ENCODE measurements around the gene METTL6. TPM values are rescaled to one million over a fixed set of nuclear protein-coding genes. Genes with fewer than 3 reads are reported as not detected.
"Not testable (repeated sequence)": the region's sequence is repeated elsewhere in the genome, so short reads cannot be mapped to it uniquely, and the experiment has no call there.

Gene METTL6
- total RNA-seq, 1 experiment from 2014 or later: 23.2 TPM

DNA sequence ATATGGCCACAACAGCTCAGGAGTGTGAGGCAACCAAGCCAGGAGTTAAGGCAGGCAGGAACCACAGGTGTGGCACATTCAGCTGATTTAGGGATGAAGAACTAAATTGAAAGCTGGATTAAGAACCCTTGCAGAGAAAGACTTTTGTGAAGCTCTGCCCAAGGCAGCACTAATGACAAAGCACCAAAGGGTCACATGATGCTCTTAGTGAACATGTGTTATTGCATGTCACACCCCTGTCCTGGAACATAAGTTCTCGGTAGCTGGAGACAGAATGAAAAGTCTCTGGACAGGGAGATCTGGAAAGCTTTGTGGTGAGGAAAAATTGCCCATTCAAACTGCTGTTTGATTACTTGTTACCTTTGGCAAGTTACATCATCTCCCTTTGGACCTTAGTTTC is 3.3 kb upstream of the METTL6 start:
- peaks cover 36% of the 10 kb centered on the region; the same call in 1 of the 2 replicates for H3K36me3 ChIP-seq (ENCODE audit: insufficient read depth, low read length)
- H3K9me2 ChIP-seq (replicated peaks; ENCODE audit: insufficient read depth, low read length): no peaks in the 10 kb centered on the region; the same call in 1 of the 2 replicates
- no peaks in the 10 kb centered on the region for H3K9me3 ChIP-seq (ENCODE audit: low read length)
- peaks cover 28% of the 10 kb centered on the region for H3K4me1 ChIP-seq (ENCODE audit: low read length)
- no peak for DNase-seq
- no peak overlapping the region for H2AFZ ChIP-seq (ENCODE audit: low read length)
- no peaks in the 10 kb centered on the region for H3K27me3 ChIP-seq (ENCODE audit: low read length)
- H3K27ac ChIP-seq (ENCODE audit: low read length): no peak overlapping the region
- H3K79me2 ChIP-seq (ENCODE audit: low read length): peaks cover 75% of the 10 kb centered on the region
- no peak overlapping the region for H3K9ac ChIP-seq (ENCODE audit: low read length)
- peaks cover 12% of the 10 kb centered on the region for H4K20me1 ChIP-seq (ENCODE audit: insufficient read depth, low read depth, low read length)
- H3K4me3 ChIP-seq (ENCODE audit: low read length): no peak overlapping the region
- no peak overlapping the region for H3K4me2 ChIP-seq (ENCODE audit: low read depth, low read length, poor library complexity, severe bottlenecking)

DNA sequence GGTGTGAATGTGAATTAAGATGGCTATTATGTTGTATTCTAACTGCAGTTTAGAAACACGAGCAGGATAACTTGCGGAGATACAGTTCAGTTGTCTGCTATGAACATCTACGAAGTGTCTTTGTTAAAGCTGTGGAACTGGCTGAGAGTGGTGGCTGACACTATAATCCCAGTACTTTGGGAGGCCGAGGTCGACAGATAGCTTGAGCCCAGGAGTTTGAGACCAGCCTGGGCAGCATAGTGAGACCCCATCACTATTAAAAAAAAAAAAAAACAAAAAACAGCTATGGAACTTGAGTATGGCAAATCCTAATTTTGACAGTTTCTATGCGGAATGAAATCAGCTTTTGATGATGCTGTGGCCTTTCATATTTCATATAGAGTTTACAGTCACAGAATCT is 1.7 kb upstream of the METTL6 start:
- H3K9me3 ChIP-seq (ENCODE audit: low read length): no peaks in the 10 kb centered on the region
- peaks cover 12% of the 10 kb centered on the region for H4K20me1 ChIP-seq (ENCODE audit: insufficient read depth, low read depth, low read length)
- peak overlapping the region; percentile 82 for H3K4me3 ChIP-seq (ENCODE audit: low read length)
- H3K27me3 ChIP-seq (ENCODE audit: low read length): no peaks in the 10 kb centered on the region
- no peaks in the 10 kb centered on the region; the same call in 1 of the 2 replicates for H3K9me2 ChIP-seq (replicated peaks; ENCODE audit: insufficient read depth, low read length)
- peaks cover 33% of the 10 kb centered on the region for H3K36me3 ChIP-seq (ENCODE audit: insufficient read depth, low read length)
- DNase-seq: no peak
- no peak overlapping the region for H3K27ac ChIP-seq (ENCODE audit: low read length)
- H3K9ac ChIP-seq (ENCODE audit: low read length): peak overlapping the region; percentile 92
- peaks cover 88% of the 10 kb centered on the region for H3K79me2 ChIP-seq (ENCODE audit: low read length)
- H3K4me1 ChIP-seq (ENCODE audit: low read length): peaks cover 29% of the 10 kb centered on the region
- no peak overlapping the region for H2AFZ ChIP-seq (ENCODE audit: low read length)
- peak overlapping the region; percentile 77 for H3K4me2 ChIP-seq (ENCODE audit: low read depth, low read length, poor library complexity, severe bottlenecking)

DNA sequence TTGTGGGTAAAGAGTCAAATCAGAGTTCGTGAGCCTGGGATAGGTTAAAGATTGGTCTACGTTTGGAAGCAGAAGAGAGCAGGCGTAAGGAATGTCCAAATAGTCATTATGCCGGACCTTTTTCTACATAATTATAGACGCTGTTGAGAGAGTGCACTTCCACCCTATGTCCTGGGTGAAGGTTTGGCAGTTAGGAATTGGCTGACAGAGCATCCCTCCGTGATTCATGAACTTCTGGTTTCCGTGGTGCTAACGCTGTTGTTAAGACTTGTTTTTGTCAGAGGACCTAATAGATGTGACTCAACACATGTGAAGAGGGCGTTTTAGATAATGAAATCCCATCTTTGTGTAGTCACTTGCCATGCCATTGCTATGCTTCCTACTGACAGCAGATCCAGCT is 1.2 kb upstream of the METTL6 start:
- peak; percentile 53 for DNase-seq
- Histone ChIP-seq H3K4me2 (ENCODE audit: low read depth, low read length, poor library complexity, severe bottlenecking) (peak overlapping the region; percentile 77), H3K27me3 (ENCODE audit: low read length) (no peaks in the 10 kb centered on the region), H3K4me3 (ENCODE audit: low read length) (peak overlapping the region; percentile 82), H3K9ac (ENCODE audit: low read length) (peak overlapping the region; percentile 92), H4K20me1 (ENCODE audit: insufficient read depth, low read depth, low read length) (peaks cover 12% of the 10 kb centered on the region), H3K9me3 (ENCODE audit: low read length) (no peaks in the 10 kb centered on the region), H3K36me3 (ENCODE audit: insufficient read depth, low read length) (peaks cover 30% of the 10 kb centered on the region), H3K9me2 (replicated peaks; ENCODE audit: insufficient read depth, low read length) (no peaks in the 10 kb centered on the region; the same call in 1 of the 2 replicates), H3K27ac (ENCODE audit: low read length) (no peak overlapping the region), H3K79me2 (ENCODE audit: low read length) (peaks cover 86% of the 10 kb centered on the region), H2AFZ (ENCODE audit: low read length) (no peak overlapping the region), H3K4me1 (ENCODE audit: low read length) (peaks cover 29% of the 10 kb centered on the region)

DNA sequence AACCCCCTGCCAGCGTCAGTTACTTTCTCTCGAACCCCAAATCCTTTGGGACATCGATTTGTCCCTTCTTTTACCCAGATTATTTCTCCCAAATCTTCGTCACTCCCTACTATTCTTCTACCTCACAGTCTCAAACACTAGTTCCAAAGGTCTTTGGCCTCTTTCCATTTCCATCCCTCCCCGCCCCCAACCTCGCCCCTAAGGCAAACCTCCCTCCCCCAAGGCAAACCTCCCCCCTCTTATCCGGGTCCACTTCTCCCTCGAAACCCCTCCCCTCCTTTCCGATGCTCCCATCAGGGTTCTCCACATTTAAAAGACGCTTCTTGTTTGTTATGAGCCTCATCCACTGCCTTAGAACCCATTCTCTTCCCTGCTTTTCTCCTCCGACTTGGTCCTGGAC is 637 bp upstream of the METTL6 start:
- H3K4me3 ChIP-seq (ENCODE audit: low read length): peak overlapping the region; percentile 82
- H3K27me3 ChIP-seq (ENCODE audit: low read length): no peaks in the 10 kb centered on the region
- peaks cover 82% of the 10 kb centered on the region for H3K79me2 ChIP-seq (ENCODE audit: low read length)
- H3K36me3 ChIP-seq (ENCODE audit: insufficient read depth, low read length): peaks cover 26% of the 10 kb centered on the region
- H4K20me1 ChIP-seq (ENCODE audit: insufficient read depth, low read depth, low read length): peaks cover 12% of the 10 kb centered on the region
- H2AFZ ChIP-seq (ENCODE audit: low read length): no peak overlapping the region; the same call in 1 of the 2 replicates
- no peaks in the 10 kb centered on the region for H3K9me3 ChIP-seq (ENCODE audit: low read length)
- H3K4me1 ChIP-seq (ENCODE audit: low read length): peaks cover 29% of the 10 kb centered on the region
- H3K27ac ChIP-seq (ENCODE audit: low read length): peak overlapping the region; percentile 25; the same call in 1 of the 2 replicates
- H3K4me2 ChIP-seq (ENCODE audit: low read depth, low read length, poor library complexity, severe bottlenecking): peak overlapping the region; percentile 77
- no peaks in the 10 kb centered on the region; the same call in 1 of the 2 replicates for H3K9me2 ChIP-seq (replicated peaks; ENCODE audit: insufficient read depth, low read length)
- H3K9ac ChIP-seq (ENCODE audit: low read length): peak overlapping the region; percentile 92
- DNase-seq: no peak

DNA sequence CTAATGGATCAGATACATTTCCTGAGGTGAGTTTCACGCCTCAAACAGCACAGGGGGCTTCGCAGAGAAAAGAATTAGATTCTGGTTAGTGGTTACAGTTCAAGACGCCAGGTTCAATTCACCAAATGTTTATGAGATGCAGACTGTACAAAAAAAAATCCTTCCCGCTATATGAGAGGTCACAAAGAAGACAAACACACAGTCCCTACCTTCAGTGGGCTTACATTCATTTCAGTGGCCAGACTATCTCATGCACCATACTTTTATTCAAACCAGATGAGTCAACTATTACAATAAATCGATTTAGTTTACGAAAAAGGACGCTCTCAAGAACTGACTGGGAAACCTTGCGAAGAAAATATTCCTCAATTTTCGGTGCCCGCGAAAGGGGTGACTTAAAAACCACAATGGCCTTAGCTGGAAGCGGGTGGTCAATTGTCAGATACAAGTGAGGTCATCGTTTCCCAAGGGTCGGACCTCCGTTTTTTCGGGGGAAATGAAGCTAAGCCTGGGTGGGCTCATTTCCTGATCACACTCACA is 695 bp downstream of the METTL6 start:
- no peak overlapping the region for H3K27ac ChIP-seq (ENCODE audit: low read length)
- H3K9ac ChIP-seq (ENCODE audit: low read length): peak overlapping the region; percentile 92
- peak overlapping the region; percentile 82 for H3K4me3 ChIP-seq (ENCODE audit: low read length)
- H3K9me2 ChIP-seq (replicated peaks; ENCODE audit: insufficient read depth, low read length): no peaks in the 10 kb centered on the region; the same call in 1 of the 2 replicates
- H3K9me3 ChIP-seq (ENCODE audit: low read length): no peaks in the 10 kb centered on the region
- peaks cover 77% of the 10 kb centered on the region for H3K79me2 ChIP-seq (ENCODE audit: low read length)
- H2AFZ ChIP-seq (ENCODE audit: low read length): peak overlapping the region; percentile 59; the same call in 1 of the 2 replicates
- no peaks in the 10 kb centered on the region for H3K27me3 ChIP-seq (ENCODE audit: low read length)
- H4K20me1 ChIP-seq (ENCODE audit: insufficient read depth, low read depth, low read length): peaks cover 12% of the 10 kb centered on the region
- H3K4me1 ChIP-seq (ENCODE audit: low read length): peaks cover 29% of the 10 kb centered on the region
- H3K4me2 ChIP-seq (ENCODE audit: low read depth, low read length, poor library complexity, severe bottlenecking): peak overlapping the region; percentile 77
- no peak for DNase-seq
- peaks cover 17% of the 10 kb centered on the region for H3K36me3 ChIP-seq (ENCODE audit: insufficient read depth, low read length)

DNA sequence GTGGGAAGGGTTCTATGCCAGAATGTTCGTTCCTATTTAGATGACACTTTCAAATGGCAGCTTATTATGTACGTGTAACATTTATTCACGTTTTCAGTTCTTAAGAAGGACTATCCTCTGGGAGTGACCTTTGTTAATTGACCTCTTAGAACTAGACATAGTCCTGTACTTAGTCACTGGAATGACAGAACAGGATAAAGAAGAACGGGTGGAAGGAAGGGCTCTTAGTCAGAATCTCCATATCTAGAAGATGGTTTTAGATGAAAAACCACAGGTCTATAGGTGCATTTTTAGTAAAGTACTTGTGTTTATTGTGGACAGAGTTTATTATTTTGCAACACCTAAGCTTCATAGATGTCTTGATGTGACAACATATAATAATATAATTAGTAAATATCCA is 6.5 kb downstream of the METTL6 start:
- peaks cover 4% of the 10 kb centered on the region for H3K4me1 ChIP-seq (ENCODE audit: low read length)
- no peak for DNase-seq
- peaks cover 23% of the 10 kb centered on the region for H3K36me3 ChIP-seq (ENCODE audit: insufficient read depth, low read length)
- peaks cover 51% of the 10 kb centered on the region for H3K79me2 ChIP-seq (ENCODE audit: low read length)
- H4K20me1 ChIP-seq (ENCODE audit: insufficient read depth, low read depth, low read length): 0 out of 2 replicates have a peak, but pooled peaks cover 3% of the 10 kb centered on the region
- H3K27ac ChIP-seq (ENCODE audit: low read length): no peak overlapping the region
- H3K4me3 ChIP-seq (ENCODE audit: low read length): no peak overlapping the region
- no peaks in the 10 kb centered on the region for H3K9me2 ChIP-seq (replicated peaks; ENCODE audit: insufficient read depth, low read length)
- no peak overlapping the region for H2AFZ ChIP-seq (ENCODE audit: low read length)
- H3K27me3 ChIP-seq (ENCODE audit: low read length): no peaks in the 10 kb centered on the region
- H3K4me2 ChIP-seq (ENCODE audit: low read depth, low read length, poor library complexity, severe bottlenecking): no peak overlapping the region
- no peaks in the 10 kb centered on the region for H3K9me3 ChIP-seq (ENCODE audit: low read length)
- H3K9ac ChIP-seq (ENCODE audit: low read length): no peak overlapping the region

DNA sequence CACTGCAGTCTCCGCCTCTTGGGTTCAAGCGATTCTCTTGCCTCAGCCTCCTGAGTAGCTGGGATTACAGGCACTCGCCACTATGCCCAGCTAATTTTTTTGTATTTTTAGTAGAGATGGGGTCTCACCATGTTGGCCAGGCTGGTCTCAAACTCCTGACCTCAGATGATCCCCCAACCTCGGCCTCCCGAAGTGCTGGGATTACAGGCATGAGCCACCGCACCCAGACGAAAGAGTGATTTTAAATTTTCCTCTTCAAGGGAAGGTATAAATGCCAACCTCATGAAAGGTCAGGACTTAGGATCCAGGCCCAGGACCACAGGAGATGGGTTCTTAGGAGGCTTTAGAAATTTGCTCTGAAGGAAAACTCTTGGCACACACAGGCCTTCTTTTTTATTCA is 16.4 kb downstream of the METTL6 start:
- H3K27me3 ChIP-seq (ENCODE audit: low read length): not testable (repeated sequence)

DNA sequence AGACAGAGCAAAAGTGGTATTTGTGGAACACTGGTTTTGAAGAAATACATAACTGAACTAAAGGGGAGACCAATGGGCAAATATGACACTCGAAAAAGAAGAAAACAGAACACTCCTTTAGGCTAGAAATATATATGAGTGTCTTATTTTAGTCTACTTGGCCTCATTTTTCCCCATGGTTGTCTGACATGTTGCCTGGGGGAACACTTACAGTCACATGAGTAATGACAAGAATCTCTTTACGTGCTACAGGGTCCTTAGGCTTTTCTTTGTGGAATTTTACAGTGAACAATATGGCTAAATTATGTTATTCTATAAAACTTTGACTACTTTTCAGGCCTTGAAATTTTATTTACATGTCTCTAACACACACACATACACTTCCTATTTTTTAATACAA is 17.6 kb downstream of the METTL6 start:
- Histone ChIP-seq H3K4me1 (ENCODE audit: low read length) (no peaks in the 10 kb centered on the region), H3K4me3 (ENCODE audit: low read length) (no peak overlapping the region), H3K9ac (ENCODE audit: low read length) (no peak overlapping the region), H3K9me2 (replicated peaks; ENCODE audit: insufficient read depth, low read length) (no peaks in the 10 kb centered on the region), H3K79me2 (ENCODE audit: low read length) (no peaks in the 10 kb centered on the region), H2AFZ (ENCODE audit: low read length) (no peak overlapping the region), H3K27ac (ENCODE audit: low read length) (no peak overlapping the region), H3K27me3 (ENCODE audit: low read length) (no peaks in the 10 kb centered on the region), H4K20me1 (ENCODE audit: insufficient read depth, low read depth, low read length) (0 out of 2 replicates have a peak, but pooled peaks cover 4% of the 10 kb centered on the region), H3K36me3 (ENCODE audit: insufficient read depth, low read length) (peaks cover 17% of the 10 kb centered on the region; the same call in 1 of the 2 replicates), H3K9me3 (ENCODE audit: low read length) (no peaks in the 10 kb centered on the region), H3K4me2 (ENCODE audit: low read depth, low read length, poor library complexity, severe bottlenecking) (no peak overlapping the region)
- no peak for DNase-seq

More for the DNA sequence above, 16.4 kb downstream of the METTL6 start:
- H3K79me2 ChIP-seq (ENCODE audit: low read length); H4K20me1 ChIP-seq (ENCODE audit: insufficient read depth, low read depth, low read length); H3K4me1 ChIP-seq (ENCODE audit: low read length); H3K9ac ChIP-seq (ENCODE audit: low read length); H3K4me2 ChIP-seq (ENCODE audit: low read depth, low read length, poor library complexity, severe bottlenecking); H3K4me3 ChIP-seq (ENCODE audit: low read length); H3K9me2 ChIP-seq (replicated peaks; ENCODE audit: insufficient read depth, low read length); H3K27ac ChIP-seq (ENCODE audit: low read length); DNase-seq; H2AFZ ChIP-seq (ENCODE audit: low read length); H3K9me3 ChIP-seq (ENCODE audit: low read length): not testable (repeated sequence)
- peaks cover 25% of the 10 kb centered on the region; the same call in 1 of the 2 replicates for H3K36me3 ChIP-seq (ENCODE audit: insufficient read depth, low read length)
